ENCODE measurements around the gene MUC21.
"Not testable (repeated sequence)": the region's sequence is repeated elsewhere in the genome, so short reads cannot be mapped to it uniquely, and the experiment has no call there.

The MUC21 gene

DNA sequence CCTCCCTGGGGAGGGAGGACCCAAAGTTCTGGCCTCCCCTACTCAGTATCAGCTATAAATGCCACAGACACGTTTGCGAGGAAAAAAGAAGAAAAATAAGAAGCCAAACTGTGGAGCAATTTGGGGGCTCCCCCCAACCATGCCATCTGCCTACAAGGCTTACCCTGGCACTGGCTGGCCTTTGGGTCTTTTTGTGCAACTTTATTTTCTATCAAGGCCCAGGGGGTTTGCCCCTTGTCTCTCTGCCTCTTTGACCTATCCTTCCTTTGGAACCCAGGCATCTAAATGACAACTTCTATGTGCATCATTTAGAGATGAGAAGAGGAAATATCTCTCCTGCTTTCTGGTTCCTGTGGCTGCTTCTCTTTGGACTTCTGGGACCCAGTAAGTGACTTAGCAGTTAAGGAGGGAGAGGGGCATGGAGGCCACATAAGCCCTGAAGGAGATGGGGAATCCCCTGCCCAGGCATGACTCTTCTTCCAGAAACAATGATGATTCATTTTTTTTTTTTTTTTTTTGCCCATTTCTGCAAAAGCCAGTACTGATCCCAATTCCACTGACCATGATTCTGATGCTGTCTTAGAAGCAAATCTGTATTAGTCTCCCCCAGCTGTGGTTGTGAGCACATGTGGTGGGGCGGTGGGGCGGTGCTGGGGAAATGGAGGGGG, 27.0 kb downstream of the MUC21 start, which contains the start of gene MUC22:
Gene MUC22 (plus strand): TSS at position 82 of the 668 bp plus-strand sequence. CDS start 233 bp downstream, at position 315.
- DNase-seq, result peak; percentile 50

DNA sequence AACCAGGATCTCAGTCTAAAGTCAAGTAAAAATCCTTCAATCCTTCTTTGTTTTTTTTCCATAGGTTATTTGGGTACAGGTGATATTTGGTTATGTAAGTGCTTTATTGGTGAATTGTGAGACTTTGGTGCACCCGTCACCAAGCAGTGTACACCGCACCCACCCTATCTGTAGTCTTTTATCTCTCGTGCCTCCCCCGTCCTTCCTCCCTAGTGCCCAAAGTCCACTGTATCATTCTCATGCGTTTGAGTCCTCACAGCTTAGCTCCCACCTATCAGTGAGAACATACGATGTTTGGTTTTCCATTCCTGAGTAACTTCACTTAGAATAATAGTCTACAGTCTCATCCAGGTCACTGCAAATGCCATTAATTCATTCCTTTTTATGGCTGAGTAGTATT, 27.6 kb downstream of the MUC21 start:
- DNase-seq, result no peak

DNA sequence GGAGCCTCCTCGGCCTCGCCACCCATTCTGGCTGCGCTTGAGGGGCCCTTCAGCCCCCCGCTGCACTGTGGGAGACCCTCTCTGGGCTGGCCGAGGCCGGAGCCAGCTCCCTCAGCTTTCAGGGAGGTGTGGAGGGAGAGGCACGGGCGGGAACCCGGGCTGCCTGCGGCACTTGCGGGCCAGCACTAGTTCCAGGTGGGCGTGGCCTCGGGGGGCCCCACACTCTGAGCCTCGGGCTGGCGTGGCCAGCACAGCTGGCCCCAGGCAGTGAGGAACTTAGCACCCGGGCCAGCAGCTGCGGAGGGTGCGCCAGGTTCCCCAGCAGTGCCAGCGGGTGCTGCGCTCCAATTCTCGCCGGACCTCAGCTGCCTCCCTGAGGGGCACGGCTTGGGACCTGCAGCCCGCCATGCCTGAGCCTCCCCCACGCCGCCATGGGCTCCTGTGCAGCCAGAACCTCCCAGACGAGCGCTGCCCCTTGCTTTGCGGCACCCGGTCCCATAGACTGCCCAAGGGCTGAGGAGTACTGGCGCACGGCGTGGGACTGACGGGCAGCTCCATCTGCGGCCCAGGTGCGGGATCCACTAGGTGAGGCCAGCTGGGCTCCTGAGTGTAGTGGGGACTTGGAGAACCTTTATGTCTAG, 33.3 kb downstream of the MUC21 start:
- DNase-seq, result no peak

DNA sequence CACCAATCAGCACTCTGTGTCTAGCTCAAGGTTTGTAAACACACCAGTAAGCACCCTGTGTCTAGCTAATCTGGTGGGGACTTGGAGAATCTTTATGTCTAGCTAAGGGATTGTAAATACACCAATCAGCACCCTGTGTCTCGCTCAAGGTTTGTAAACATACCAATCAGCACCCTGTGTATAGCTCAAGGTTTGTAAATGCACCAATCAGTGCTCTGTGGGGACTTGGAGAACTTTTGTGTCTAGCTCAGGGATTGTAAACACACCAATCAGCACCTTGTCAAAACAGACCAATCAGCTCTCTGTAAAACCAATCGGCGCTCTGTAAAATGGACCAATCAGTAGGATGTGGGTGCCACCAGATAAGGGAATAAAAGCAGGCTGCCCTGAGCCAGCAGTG, 33.9 kb downstream of the MUC21 start:
- DNase-seq, result not testable (repeated sequence)

DNA sequence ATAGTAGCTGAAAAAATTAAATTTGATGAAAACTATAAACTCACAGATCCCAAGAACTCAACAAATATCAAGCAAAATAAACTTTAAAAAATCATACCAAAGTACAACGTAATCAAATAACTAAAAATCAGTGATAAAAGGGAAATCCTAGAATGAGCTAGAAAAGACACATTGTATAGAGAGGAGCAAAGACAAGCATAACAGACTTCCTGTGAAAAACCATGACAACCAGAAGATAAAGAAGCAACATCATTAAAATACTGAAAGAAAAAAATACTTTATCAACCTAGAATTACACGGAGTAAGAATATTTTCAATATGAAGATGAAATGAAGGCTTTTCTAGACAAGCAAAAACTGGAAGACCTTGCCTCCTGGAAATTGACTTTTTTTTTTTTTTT, 36.5 kb downstream of the MUC21 start:
- no peak for DNase-seq

DNA sequence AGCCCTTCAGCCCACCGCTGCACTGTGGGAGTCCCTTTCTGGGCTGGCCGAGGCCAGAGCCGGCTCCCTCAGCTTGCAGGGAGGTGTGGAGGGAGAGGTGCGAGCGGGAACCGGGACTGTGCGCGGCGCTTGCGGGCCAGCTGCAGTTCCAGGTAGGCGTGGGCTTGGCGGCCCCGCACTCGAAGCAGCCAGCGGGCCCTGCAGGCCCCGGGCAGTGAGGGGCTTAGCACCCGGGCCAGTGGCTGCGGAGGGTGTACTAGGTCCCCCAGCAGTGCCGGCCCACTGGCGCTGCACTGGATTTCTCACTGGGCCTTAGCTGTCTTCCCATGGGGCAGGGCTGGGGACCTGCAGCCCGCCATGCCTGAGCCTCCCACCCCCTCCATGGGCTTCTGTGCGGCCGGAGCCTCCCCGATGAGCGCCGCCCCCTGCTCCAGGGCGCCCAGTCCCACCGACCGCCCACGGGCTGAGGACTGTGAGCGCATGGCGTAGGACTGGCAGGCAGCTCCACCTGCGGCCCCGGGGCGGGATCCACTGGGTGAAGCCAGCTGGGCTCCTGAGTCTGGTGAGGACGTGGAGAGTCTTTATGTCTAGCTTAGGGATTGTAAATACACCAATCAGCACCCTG, 37.2 kb downstream of the MUC21 start:
- DNase-seq, result not testable (repeated sequence)

DNA sequence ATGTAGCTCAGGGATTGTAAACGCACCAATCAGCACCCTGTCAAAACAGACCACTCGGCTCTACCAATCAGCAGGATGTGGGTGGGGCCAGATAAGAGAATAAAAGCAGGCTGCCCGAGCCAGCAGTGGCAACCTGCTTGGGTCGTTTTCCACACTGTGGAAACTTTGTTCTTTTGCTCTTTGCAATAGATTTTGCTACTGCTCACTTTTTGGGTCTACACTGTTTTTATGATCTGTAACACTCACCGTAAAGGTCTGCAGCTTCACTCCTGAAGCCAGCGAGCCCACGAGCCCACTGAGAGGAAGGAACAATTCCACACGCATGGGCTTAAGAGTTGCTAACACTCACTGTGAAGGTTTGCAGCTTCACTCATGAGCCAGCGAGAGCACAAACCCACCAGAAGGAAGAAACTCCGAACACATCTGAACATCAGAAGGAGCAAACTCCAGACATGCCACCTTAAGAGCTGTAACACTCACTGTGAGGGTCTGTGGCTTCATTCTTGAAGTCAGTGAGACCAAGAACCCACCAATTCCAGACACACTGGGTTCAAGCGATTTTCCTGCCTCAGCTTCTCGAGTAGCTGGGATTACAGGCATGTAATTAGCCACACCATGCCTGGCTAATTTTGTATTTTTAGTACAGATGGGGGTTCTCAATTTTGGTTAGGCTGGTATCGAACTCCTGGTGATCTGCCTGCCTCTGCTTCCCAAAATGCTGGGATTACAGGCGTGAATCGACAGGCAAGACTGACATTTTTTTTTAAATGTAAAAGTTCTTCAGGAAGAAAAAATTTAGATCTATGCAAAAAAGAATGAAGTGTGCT, 38.4 kb downstream of the MUC21 start:
- DNase-seq, result not testable (repeated sequence)

DNA sequence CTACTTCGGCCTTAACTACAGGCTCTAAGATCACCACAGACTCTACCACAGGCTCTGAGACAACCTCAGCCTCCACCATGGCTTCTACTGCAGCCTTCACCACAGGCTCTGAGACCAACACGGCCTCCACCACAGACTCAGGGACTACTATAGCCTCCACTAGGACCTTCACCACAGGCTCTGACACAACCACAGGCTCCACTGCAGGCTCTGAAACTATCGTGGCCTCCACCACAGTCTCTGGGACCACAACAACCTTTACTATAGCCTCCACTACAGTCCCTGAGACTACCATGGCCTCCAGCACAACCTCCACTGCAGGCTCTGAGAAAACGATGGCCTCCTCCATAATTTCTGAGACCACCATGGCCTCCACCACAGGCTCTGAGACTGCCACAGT, 42.1 kb downstream of the MUC21 start:
- DNase-seq, result no peak

DNA sequence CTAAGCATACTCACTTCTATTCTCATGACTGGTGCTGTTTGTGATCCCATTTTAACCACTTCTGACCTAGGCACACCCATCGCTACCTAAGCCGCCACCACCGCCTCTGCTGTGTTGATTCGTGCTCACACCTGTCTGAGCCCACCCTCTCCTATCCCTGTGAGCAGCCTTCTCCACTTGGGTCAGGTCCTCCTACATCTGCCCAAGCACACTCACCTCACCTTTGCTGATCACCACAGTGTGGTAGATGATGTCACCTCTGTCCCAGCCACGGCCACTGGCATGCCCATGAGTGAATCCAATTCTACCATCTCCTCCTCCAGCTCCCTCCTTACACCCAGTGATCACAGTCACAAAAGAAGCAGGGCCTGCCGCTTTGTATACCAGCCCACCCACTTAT, 47.6 kb downstream of the MUC21 start:
- no peak for DNase-seq

DNA sequence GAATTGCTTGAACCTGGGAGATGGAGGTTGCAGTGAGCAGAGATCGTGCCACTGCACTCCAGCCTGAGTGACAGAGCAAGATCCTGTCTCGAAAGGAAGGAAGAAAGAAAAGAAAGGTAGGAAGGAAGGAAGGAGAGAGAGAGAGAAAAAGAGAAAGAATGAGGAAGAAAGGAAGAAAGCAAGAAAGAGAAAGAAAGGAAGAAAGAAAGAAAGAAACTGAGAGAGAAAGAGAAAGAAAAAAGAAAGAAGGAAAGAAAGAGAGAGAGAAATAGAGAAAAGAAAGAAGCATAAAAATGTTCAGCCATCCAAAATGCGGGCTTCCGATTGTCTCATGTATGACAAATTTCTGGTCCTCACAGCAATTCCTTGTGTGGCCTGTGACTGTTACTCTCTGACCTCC, 49.6 kb downstream of the MUC21 start:
- DNase-seq, result no peak

DNA sequence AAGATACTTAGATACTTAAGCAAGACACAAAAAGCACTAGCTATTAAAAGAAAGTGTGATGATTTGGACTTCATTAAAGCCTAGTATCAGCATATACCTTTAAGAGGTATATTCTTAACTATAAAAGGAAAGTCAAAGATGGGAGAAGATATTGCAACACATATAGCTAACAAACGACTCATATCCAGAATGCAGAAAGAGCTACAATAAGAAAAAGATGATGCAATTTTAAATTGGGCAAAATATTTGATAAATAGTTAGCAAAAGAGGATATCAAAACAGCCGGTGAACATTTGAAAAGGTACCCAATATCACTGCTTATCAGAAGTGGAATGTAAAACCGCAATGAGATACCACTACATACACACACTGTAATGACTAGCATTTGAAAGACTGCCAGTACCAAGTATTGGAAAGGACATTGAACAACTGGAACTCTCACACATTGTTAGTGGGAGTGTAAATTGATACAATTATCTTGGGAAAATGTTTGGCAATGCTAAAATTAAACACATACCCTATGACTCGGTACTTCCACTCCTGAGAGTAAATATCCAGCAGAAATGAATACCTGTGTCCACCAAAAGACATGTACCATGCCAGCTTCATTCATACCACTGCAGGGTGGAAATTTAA, 52.5 kb downstream of the MUC21 start:
- DNase-seq, result peak; percentile 32

DNA sequence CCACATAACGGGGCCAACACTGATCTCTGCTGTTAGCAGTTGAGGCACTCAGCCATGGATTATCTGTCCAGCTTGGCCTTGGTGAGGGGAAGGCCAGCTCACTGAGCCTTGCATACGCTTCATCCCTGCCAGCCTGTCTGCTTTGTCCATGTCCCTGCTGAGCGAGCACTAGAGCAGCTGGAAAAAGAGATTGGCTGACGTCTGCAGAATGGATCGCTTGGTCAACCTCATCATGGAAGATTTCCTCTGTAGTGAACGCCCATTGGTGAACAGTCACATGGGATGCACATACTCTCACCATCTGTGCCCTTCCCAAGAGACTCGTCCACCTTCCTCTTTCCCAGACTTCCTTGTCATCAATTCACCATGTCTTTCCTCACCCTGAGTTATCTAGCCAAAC, 53.7 kb downstream of the MUC21 start:
- DNase-seq, result no peak

DNA sequence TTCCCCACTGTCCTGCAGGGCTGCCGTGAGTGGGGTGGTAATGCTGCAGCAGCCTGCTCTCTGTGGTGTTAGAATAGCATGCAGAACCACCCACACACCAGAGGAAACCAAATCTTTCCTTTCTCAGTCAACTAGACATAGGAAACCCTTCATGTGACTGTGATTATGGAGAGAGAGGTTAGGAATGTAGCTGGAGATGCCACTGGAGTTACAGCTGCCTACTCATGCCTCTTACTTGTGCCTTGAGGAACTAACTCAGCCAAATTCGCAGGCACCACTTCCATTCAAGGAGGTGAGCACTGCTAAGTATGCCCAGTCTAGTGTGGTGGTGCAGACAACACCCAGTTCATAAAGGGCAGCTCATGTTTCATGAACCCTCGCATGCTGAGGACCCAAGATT, 54.2 kb downstream of the MUC21 start:
- peak; percentile 52 for DNase-seq

DNA sequence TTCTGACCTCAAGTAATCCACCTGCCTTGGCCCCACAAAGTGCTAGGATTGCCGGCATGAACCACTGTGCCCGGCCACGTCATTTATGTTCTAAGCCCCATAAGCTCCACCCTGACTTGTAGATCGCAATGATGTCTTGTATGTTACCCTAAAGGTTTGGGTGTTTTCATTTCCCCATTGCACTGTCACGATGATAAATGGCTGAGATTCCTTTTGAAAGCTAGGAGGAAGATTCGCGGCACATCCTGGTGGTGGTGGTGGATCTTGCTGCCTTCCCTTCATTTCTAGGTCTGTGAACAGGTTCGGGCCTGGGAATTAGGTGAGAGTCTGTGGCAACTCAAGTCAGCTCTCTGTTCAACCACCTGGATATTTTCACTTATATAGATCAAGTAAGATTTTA, 55.0 kb downstream of the MUC21 start:
- DNase-seq, result no peak

Measured in HCEC 1CT (cell line).